HG03064 (cell line): ENCODE measurements around the gene ANP32B.
"Not testable (repeated sequence)": the region's sequence is repeated elsewhere in the genome, so short reads cannot be mapped to it uniquely, and the experiment has no call there.

Source experiments
- ATAC-seq: cut with Tn5 transposase; IDR thresholded peaks from one replicate; pipeline ENCODE4 v1.9.1; 2021; ENCODE audit warnings: low read depth; ENCODE audit not compliant: unreplicated experiment

ANP32B gene

GRCh38 chr9:97982683-97983588 is at the start of gene ANP32B:
ANP32B (plus strand) TSS chr9:97983341; CDS start chr9:97983556, 215 bp downstream.
- ATAC-seq = peak; percentile 73

DNA sequence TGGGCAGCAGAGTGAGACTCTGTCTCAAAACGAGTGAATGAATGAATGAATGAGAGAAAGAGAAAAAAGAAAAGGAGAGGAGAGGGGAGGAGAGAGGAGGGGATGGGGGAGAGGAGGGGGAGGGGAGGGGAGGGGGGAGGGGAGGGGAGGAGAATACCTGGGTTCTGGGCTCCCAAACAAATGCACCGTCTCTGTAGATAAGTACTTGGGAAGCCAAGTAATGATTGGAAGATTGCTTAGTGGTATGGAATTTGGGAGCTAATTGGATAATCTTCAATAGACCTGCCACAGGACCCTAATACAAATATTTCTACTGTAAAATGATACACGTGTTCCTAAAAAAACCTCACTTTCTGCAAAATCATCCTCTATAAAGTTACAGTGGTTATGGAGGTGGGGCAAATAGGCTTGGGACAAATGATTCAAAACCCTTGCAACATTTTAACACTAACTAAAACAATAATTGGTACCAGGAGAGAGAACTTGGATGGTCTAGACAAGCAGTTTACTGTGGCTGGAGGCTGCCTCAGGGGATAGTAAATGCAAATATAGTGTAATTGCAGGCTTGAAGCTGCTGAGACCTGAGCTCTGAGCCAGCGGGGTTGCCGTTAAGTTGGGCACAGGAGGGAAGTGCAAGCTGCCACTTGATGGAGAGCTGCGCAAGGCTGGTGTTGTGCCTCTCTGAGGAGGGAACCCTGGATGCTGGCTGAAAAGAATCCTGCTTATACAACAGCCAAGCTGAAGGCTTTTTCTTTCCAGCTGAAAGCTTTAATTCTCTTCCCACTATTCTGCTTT is 48.6 kb upstream of the ANP32B start:
- ATAC-seq = no peak

DNA sequence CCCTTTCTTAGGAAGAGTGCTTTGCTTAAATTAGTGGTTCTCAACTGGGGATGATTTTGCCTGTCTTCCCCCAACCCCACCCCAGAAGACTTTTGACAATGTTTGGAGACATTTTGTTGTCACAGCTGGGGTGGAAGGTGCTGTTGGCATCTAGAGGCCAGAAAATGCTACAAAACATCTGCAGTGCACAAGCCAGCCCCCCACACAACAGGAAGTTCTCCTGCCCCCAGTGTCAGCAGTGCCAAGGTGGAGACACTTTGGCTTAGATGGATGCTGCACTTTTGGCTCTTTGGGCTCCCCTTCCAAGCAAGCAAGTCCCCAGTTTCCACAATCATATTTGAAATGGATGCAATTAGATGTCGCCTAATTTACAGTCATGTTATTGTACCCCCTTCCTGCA is 47.9 kb upstream of the ANP32B start:
- ATAC-seq = no peak

DNA sequence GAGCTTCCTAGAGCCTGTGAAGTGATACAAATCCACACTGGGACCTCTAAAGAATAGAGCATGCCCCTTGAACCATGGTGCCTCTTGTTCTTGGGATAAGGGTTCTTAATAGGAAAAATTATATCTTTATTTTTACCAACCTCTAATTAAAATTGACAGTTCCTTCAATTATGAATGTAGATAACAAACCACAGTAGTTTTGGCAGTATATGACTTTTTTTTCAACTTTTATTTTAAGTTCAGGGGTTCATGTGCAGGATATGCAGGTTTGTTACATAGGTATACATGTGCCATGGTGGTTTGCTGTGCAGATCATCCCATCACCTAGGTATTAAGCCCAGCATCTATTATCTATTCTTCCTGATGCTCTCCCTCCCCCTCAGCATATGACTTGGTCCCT is 46.1 kb upstream of the ANP32B start:
- ATAC-seq = no peak

GRCh38 chr9:97938081-97938644 is 45.0 kb upstream of the ANP32B start, which contains the start of gene HEMGN:
HEMGN (minus strand) TSS chr9:97938172; CDS start chr9:97938136, 36 bp downstream.
- no peak for ATAC-seq

- ATAC-seq = no peak
These were observed 42.9 kb upstream of the ANP32B start for GRCh38 chr9:97940233-97940632.

GRCh38 chr9:97940741-97941140 is 42.4 kb upstream of the ANP32B start:
- ATAC-seq = no peak

DNA sequence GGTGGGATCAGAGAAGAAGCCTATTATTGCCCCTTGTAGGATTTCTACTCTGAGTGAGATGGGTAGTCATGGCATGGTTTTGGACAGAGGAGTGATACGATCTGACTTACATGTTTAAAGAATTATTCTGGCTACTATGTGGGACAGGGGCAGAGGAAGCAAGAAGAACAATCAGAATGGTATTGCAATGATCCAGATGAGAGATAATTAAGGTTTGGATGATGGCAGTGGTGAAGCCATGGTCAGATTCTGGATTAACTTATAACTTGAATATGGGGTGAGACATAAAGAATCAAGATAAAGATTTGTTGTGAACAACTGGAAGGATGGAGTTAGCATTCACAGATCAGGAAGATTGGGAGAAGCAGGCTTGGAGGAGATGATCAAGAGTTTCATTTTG is 41.8 kb upstream of the ANP32B start:
- no peak for ATAC-seq

GRCh38 chr9:97943308-97943855 is 39.8 kb upstream of the ANP32B start:
- no peak for ATAC-seq

- no peak for ATAC-seq
These were observed 38.5 kb upstream of the ANP32B start for GRCh38 chr9:97944612-97945011.

- ATAC-seq = not testable (repeated sequence)
These were observed 37.7 kb upstream of the ANP32B start for GRCh38 chr9:97945470-97945869.

DNA sequence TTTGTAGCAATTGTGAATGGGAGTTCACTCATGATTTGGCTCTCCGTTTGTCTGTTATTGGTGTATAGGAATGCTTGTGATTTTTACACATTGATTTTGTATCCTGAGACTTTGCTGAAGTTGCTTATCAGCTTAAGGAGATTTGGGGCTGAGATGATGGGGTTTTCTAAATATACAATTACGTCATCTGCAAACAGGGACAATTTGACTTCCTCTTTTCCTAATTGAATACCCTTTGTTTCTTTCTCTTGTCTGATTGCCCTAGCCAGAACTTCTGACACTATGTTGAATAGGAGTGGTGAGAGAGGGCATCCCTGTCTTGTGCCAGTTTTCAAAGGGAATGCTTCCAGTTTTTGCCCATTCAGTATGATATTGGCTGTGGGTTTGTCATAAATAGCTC is 36.0 kb upstream of the ANP32B start:
- not testable (repeated sequence) for ATAC-seq

- ATAC-seq = not testable (repeated sequence)
These were observed 32.3 kb upstream of the ANP32B start for GRCh38 chr9:97950873-97951272.

DNA sequence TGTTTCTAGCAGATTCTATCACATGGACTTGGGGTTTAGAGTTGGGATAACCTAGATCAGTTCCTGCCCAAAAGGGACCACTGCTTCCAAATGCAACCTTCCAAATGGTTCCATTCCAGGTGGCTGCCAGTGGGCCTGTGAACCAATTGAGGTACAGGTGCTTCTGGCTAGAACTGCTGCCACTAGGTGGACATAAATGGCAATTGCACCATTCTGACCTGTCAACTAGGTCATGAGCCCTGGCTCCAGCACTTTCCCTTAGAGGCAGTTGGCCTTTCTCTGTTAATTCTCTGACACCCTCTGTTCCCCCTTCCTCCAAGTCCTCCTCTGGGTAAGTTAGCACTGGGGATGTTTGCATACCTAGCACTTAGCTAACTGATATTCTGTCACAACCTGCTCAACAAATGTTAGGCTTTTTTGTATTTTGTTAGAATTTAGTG is 28.6 kb upstream of the ANP32B start:
- no peak for ATAC-seq

- no peak for ATAC-seq
These were observed 26.8 kb upstream of the ANP32B start for GRCh38 chr9:97956331-97956730.

GRCh38 chr9:97958812-97959511 is 24.2 kb upstream of the ANP32B start:
- ATAC-seq = no peak

GRCh38 chr9:97959585-97959984 is 23.6 kb upstream of the ANP32B start:
- ATAC-seq = no peak

DNA sequence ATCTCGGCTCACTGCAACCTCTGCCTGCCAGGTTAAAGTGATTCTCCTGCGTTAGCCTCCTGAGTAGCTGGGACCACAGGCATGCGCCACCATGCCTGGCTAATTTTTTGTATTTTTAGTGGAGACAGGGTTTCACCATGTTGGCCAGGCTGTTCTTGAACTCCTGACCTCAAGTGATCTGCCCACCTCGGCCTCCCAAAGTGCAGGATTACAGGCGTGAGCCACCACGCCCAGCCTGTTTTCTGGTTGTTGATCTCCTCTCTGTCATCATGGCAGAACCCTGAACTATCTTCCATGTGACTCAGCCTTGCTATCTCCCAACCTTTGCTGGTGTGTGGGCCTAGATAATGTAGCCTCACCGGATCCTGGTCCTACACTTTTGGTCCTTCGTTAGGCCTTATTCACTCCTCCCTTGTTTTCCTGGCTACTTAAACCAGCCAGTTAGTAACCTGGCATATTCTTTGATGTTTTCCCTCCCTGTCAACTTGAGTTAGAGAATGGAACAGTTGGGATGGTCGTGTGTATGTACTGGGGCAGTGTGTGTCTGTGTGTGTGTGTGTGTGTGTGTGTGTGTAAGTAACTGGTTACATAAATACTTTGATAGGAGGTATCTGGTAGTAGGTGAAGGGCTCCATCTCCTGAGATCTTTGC is 22.3 kb upstream of the ANP32B start:
- ATAC-seq = not testable (repeated sequence)

DNA sequence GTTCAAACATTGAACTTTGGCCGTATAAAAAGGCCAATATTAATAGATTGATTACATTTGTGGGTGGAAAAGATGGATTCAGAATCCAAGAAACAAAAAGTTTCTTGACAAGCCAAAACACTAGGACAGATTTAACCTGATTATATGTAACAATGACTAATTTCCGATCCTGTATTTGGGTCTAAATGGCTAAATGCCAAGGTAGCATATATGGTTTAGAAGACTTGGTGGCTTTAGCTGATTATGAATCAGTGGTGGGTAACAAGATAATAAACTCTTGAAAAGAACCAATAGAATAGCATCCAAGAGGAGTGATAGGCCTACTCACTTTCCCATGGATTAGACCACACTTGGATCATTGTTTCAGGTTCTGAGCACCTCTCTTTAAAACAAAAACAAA is 21.8 kb upstream of the ANP32B start:
- no peak for ATAC-seq

DNA sequence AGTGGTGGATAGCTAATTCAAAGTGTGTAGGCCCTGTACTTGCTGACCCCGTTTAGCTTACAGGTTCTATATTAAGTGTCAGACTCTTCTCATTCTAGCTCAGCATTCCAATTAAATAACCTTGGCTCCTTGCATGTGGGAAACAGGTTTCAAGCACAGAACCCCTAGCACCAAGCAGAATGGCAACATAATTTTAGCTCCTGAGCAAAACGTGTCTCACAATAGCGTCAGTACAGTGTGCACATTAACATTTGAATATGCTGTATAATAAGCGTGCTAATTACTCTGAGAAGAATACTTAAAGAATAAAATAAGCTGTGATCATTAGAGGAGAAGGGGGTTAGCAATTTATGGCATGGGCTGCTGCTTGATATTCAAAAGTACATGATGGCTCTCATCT is 21.0 kb upstream of the ANP32B start:
- ATAC-seq = no peak
